GM18867 (cell line): Measurements from ENCODE around the gene RGN.
"Not testable (repeated sequence)": the region's sequence is repeated elsewhere in the genome, so short reads cannot be mapped to it uniquely, and the experiment has no call there.

Source experiments
- ATAC-seq: cut with Tn5 transposase; IDR thresholded peaks from one replicate; pipeline ENCODE4 v1.9.1; 2021; ENCODE audit warnings: mild to moderate bottlenecking, moderate library complexity; ENCODE audit not compliant: unreplicated experiment

Gene RGN

GRCh38 chrX:47078129-47079043 lies at the start of gene RGN:
Gene RGN, plus strand, starts transcription at chrX:47078443. Its CDS starts 2,702 bp downstream, at chrX:47081145.
- no peak for ATAC-seq

DNA sequence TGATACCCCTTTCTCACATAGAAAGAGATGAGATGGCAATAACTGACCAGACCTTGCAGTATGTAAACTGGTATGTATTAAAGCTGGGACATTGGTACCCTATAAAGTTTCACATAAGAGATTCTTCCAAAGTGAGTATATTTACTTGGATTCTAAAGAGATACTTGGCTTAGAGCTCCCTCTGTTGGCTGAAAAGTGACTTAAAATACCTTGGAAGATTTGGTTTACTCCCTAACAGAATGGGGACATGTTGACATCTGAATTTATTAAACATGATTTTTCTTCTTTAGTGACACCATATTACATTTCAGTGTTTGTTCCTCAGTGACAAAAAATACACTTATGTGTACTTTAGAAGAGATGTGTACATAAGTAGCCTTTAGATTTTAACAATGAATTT lies 47.9 kb upstream of the RGN start:
- no peak for ATAC-seq

- ATAC-seq, result no peak
Measured at GRCh38 chrX:47047989-47048388, 30.3 kb upstream of the RGN start.

GRCh38 chrX:47059142-47059874 lies 18.9 kb upstream of the RGN start:
- ATAC-seq, result no peak

- no peak for ATAC-seq
Measured at GRCh38 chrX:47060708-47061107, 17.5 kb upstream of the RGN start.

- no peak for ATAC-seq
Measured at GRCh38 chrX:47061238-47061919, 16.9 kb upstream of the RGN start.

DNA sequence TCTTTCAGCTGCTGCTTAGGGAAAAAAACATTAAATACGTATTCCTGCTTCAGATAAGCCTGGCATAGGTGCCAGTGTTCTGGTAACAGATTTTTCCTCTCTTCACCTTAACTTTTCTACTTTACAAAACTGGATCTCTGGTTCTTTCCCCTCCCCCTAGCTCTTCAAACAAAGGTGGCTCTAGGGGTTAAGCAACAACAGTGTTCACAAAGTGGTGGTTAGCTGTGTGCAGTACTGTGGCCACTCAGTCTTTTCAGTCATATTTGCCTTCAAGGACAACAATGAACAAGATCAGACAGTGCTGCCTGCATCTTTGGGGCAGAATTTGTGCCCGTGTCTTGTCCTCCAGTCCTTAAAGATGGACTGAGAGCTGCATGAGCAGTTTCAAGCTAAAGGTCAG lies 15.1 kb upstream of the RGN start:
- ATAC-seq, result no peak

DNA sequence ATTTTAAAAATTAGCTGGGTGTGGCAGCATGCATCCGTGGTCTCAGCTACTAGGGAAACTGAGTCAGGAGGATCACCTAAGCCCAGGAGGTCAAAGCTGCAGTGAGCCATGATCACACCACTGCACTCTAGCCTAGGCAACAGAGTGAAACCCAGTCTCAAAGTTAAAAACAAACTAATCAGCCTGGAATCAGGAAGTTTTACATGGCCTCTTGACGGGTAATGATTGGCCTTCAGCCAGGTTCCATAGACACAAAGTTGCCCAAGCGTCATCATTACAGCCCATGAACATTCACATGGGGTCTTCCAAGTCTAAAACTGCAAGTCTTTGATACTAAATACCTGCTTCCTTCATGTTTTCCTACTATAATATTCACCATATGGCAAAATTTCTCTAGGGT lies 10.0 kb upstream of the RGN start:
- ATAC-seq, result no peak

- ATAC-seq, result no peak
Measured at GRCh38 chrX:47068720-47069119, 9.5 kb upstream of the RGN start.

GRCh38 chrX:47080215-47080914 lies 2.1 kb downstream of the RGN start:
- ATAC-seq, result no peak

- ATAC-seq, result no peak
Measured at GRCh38 chrX:47080915-47081236, 2.6 kb downstream of the RGN start.

GRCh38 chrX:47091149-47091775 lies 13.0 kb downstream of the RGN start:
- peak; percentile 60 for ATAC-seq

DNA sequence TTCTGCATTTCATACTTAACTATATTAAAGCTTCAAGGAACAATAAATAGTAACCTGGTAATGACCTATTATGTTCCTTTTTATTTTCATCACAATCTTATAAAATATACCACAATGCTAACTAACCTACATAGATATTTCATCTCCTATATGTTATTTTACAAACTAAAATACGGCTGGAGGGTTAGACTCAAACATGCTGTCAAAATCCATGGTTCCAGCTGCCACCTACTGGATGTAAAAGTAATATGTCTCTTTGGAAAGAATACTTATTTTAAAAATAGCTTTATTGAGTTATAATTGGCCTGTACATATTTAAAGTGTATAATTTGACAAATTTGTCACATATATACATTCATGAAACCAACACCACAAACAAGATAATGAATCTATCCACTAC lies 15.0 kb downstream of the RGN start:
- no peak for ATAC-seq

GRCh38 chrX:47093860-47094259 lies 15.6 kb downstream of the RGN start:
- no peak for ATAC-seq

DNA sequence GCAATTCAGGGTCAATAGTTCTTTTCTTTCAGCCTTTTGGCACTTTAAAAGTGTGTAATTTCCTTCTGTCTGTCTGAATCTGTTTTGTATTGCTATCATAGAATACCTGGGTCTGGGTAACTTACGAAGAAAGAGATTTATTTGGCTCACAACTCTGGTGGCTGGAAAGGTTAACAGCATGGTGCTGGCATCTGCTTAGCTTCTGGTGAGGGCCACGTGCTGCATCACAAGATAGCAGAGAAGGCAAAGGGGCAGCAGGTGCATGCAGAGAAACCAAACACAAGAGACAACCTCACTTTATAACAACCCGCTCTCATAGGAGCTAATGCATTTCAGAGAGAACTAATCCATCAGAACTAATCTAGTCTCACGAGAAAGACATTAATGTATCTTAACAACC lies 18.8 kb downstream of the RGN start:
- no peak for ATAC-seq

DNA sequence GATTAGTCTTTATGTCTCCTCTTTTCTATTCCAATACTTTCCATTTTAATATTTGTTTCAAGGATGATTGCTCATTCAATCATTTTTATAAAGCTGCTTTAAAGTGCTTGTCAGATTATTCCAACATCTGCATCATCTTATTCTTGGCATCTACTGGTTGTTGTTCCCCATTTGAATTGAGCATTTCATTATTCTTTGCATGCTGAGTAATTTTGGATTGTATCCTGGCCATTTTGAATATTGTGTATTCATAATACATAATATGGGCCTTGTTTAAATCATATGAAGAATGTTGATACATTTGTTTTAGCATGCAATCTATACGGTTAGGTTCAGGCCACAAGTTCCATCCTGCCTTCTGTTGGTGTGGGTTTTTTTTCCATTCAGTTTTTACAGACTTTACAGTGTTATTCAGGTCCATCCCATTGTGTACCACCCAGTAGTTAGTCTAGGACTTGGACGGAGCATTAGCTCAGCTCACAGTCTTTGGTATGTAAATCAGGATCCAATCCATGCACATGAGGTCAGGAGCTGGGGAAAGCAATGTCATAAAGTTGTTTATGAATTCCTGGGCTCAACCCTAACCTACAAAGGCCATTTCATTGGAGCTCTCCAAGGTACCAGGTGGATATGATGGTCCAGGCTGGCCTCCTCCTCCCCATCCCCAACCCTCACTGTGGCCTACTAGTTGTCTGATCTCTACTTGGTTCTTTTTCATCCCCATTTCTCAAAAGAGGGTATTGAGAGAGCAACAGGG lies 20.3 kb downstream of the RGN start:
- no peak for ATAC-seq

- ATAC-seq, result no peak
Measured at GRCh38 chrX:47101206-47101605, 23.0 kb downstream of the RGN start.

GRCh38 chrX:47110936-47111615 lies 32.8 kb downstream of the RGN start:
- not testable (repeated sequence) for ATAC-seq

DNA sequence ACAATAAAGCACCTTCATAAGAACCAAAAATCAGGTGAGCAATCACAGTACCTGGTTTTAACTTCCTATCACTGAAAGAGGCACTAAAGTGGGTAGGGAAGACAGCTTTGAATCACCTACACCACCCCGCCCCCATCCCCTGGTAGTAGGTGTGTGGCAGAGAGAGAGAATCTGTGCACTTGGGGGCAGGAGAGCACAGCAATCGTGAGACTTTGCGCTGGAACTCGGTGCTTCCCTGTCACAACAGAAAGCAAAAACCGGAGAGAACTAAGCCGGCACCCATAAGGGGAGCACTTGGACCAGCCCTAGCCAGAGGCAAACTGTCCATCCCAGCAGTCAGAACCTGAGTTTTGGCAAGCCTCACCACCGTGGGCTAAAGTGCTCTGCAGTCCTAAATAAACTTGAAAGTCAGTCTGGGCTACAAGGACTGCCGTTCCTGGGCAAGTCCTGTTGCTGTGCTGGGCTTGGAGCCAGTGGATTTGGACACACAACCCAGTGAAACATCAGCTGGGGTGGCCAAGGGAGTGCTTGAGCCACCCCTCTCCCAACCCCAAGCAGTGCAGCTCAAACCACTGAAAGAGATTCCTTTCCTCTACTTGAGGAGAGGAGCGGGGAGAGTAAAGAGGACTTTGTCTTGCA lies 34.2 kb downstream of the RGN start:
- ATAC-seq, result no peak
